Measurements from ENCODE around the gene PRSS48.
"Not testable (repeated sequence)": the region's sequence is repeated elsewhere in the genome, so short reads cannot be mapped to it uniquely, and the experiment has no call there.

PRSS48 gene

GRCh38 chr4:151260526-151260925, 16.4 kb upstream of the PRSS48 start:
- DNase-seq (ENCODE audit: low spot score) = no peak

- DNase-seq (ENCODE audit: low spot score) = no peak
These were observed 13.5 kb upstream of the PRSS48 start for GRCh38 chr4:151263455-151263854.

GRCh38 chr4:151266497-151266896, 10.5 kb upstream of the PRSS48 start:
- DNase-seq (ENCODE audit: low spot score) = no peak

GRCh38 chr4:151267104-151267503, 9.9 kb upstream of the PRSS48 start:
- DNase-seq (ENCODE audit: low spot score) = no peak

GRCh38 chr4:151267822-151268535, 9.0 kb upstream of the PRSS48 start:
- DNase-seq (ENCODE audit: low spot score) = no peak

GRCh38 chr4:151268905-151269304, 8.1 kb upstream of the PRSS48 start:
- not testable (repeated sequence) for DNase-seq (ENCODE audit: low spot score)

- no peak for DNase-seq (ENCODE audit: low spot score)
These were observed 7.7 kb downstream of the PRSS48 start for GRCh38 chr4:151284534-151285245.

GRCh38 chr4:151287409-151287808, 10.4 kb downstream of the PRSS48 start:
- DNase-seq (ENCODE audit: low spot score) = no peak

- no peak for DNase-seq (ENCODE audit: low spot score)
These were observed 14.5 kb downstream of the PRSS48 start for GRCh38 chr4:151291485-151291884.

GRCh38 chr4:151292038-151292437, 15.1 kb downstream of the PRSS48 start:
- DNase-seq (ENCODE audit: low spot score) = no peak

- no peak for DNase-seq (ENCODE audit: low spot score)
These were observed 18.0 kb downstream of the PRSS48 start for GRCh38 chr4:151294833-151295496.

- DNase-seq (ENCODE audit: low spot score) = no peak
These were observed 19.3 kb downstream of the PRSS48 start for GRCh38 chr4:151296227-151296626.

GRCh38 chr4:151297170-151297569, 20.2 kb downstream of the PRSS48 start:
- DNase-seq (ENCODE audit: low spot score) = no peak

GRCh38 chr4:151302432-151302831, 25.5 kb downstream of the PRSS48 start:
- no peak for DNase-seq (ENCODE audit: low spot score)

- no peak for DNase-seq (ENCODE audit: low spot score)
These were observed 27.3 kb downstream of the PRSS48 start for GRCh38 chr4:151304226-151304625.

GRCh38 chr4:151304755-151305154, 27.8 kb downstream of the PRSS48 start:
- DNase-seq (ENCODE audit: low spot score) = no peak

GRCh38 chr4:151310124-151310728, 33.3 kb downstream of the PRSS48 start:
- no peak for DNase-seq (ENCODE audit: low spot score)

GRCh38 chr4:151313306-151314009, 36.5 kb downstream of the PRSS48 start:
- DNase-seq (ENCODE audit: low spot score) = no peak

- no peak for DNase-seq (ENCODE audit: low spot score)
These were observed 37.0 kb downstream of the PRSS48 start for GRCh38 chr4:151314010-151314355.

- DNase-seq (ENCODE audit: low spot score) = no peak
These were observed 37.5 kb downstream of the PRSS48 start for GRCh38 chr4:151314479-151314878.

- no peak for DNase-seq (ENCODE audit: low spot score)
These were observed 38.4 kb downstream of the PRSS48 start for GRCh38 chr4:151315212-151315886.

- DNase-seq (ENCODE audit: low spot score) = no peak
These were observed 39.7 kb downstream of the PRSS48 start for GRCh38 chr4:151316645-151317044.

Measured in AG08396 (cell line).